ENCODE measurements around the gene TP53RK. TPM values are rescaled to one million over a fixed set of nuclear protein-coding genes. Genes with fewer than 3 reads are reported as not detected.
A peak's percentile ranks its signal among the peaks of the same experiment; 100 is the strongest.

Gene TP53RK
- total and polyA plus RNA-seq, 2 of the 13 experiments (the other 11 are each of a cell fraction or from before 2014, with no cell fraction given), result 12.9 to 25.5 TPM

DNA sequence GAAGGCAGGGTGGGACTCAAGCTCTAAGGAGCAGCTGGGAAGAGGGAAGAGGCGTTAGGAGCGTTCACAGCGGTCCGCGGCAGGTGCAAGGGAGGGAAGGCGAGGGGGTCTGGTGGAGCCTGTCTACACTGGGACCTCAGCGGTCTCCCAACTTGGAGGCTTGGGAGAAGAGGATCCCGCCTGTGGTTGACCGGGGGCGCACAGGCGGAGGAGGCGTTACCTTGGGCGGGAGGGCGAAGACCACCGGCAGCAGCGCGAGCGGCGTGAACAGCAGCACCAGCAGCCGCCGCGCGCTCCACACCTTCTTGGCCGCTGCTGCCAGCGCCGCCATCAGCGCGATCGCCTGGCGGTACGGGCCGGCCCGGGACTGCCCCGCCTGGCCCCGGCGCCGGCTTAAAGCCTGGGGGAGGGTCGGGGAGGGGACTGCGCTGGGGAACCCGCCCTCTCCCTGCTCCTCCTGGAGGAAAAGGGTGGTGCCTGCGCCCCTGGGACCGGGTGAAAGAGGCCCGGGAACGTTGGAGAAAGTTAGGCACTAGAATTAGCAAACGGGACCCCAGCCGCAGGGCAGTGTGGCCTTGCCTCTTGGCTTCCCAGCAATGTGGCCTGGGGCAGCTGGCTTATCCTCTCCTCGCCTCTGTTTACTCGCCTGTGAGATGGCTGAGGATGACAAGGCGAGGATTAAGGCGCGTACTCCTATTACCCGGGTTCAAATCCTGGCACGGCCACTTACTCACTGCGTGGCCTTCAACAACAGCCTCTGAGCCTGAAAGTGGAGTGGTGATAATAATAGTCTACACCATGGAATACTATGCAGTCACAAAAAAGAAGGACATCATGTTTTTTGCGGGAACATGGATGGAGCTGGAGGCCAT is 37.9 kb downstream of the TP53RK start, which contains the start of gene SLC13A3 (continued):
- TF ChIP-seq, protein P1, sequence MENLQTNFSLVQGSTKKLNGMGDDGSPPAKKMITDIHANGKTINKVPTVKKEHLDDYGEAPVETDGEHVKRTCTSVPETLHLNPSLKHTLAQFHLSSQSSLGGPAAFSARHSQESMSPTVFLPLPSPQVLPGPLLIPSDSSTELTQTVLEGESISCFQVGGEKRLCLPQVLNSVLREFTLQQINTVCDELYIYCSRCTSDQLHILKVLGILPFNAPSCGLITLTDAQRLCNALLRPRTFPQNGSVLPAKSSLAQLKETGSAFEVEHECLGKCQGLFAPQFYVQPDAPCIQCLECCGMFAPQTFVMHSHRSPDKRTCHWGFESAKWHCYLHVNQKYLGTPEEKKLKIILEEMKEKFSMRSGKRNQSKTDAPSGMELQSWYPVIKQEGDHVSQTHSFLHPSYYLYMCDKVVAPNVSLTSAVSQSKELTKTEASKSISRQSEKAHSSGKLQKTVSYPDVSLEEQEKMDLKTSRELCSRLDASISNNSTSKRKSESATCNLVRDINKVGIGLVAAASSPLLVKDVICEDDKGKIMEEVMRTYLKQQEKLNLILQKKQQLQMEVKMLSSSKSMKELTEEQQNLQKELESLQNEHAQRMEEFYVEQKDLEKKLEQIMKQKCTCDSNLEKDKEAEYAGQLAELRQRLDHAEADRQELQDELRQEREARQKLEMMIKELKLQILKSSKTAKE (CRISPR knock-in tag; IDR thresholded peaks at IDR 0.05; ENCODE audit: borderline replicate concordance), result no peak; the same call in 1 of the 2 replicates
- TF ChIP-seq ZNF781 (CRISPR knock-in tag; IDR thresholded peaks at IDR 0.05; ENCODE audit: borderline replicate concordance, not compliant biosample characterization), result peak; percentile 65
- TF ChIP-seq ZNF768 (CRISPR knock-in tag; IDR thresholded peaks at IDR 0.05), result peak; percentile 43; the same call in 1 of the 2 replicates
- TF ChIP-seq, protein P2, sequence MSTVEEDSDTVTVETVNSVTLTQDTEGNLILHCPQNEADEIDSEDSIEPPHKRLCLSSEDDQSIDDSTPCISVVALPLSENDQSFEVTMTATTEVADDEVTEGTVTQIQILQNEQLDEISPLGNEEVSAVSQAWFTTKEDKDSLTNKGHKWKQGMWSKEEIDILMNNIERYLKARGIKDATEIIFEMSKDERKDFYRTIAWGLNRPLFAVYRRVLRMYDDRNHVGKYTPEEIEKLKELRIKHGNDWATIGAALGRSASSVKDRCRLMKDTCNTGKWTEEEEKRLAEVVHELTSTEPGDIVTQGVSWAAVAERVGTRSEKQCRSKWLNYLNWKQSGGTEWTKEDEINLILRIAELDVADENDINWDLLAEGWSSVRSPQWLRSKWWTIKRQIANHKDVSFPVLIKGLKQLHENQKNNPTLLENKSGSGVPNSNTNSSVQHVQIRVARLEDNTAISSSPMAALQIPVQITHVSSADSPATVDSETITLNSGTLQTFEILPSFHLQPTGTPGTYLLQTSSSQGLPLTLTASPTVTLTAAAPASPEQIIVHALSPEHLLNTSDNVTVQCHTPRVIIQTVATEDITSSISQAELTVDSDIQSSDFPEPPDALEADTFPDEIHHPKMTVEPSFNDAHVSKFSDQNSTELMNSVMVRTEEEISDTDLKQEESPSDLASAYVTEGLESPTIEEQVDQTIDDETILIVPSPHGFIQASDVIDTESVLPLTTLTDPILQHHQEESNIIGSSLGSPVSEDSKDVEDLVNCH (CRISPR knock-in tag; IDR thresholded peaks at IDR 0.05), result 0 out of 2 replicates have a peak, but pooled peaks have one; percentile 53
- TF ChIP-seq, protein P3, sequence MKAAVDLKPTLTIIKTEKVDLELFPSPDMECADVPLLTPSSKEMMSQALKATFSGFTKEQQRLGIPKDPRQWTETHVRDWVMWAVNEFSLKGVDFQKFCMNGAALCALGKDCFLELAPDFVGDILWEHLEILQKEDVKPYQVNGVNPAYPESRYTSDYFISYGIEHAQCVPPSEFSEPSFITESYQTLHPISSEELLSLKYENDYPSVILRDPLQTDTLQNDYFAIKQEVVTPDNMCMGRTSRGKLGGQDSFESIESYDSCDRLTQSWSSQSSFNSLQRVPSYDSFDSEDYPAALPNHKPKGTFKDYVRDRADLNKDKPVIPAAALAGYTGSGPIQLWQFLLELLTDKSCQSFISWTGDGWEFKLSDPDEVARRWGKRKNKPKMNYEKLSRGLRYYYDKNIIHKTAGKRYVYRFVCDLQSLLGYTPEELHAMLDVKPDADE (CRISPR knock-in tag; IDR thresholded peaks at IDR 0.05), result peak; percentile 89; the same call in 1 of the 2 replicates
- TF ChIP-seq, protein P4, sequence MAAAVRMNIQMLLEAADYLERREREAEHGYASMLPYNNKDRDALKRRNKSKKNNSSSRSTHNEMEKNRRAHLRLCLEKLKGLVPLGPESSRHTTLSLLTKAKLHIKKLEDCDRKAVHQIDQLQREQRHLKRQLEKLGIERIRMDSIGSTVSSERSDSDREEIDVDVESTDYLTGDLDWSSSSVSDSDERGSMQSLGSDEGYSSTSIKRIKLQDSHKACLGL (CRISPR knock-in tag; IDR thresholded peaks at IDR 0.05), result peak; percentile 86
- TF ChIP-seq DMAP1 (CRISPR knock-in tag; IDR thresholded peaks at IDR 0.05), result peak; percentile 77
- TF ChIP-seq ZNF891 (CRISPR knock-in tag; IDR thresholded peaks at IDR 0.05), result peak; percentile 79; the same call in 1 of the 2 replicates
- TF ChIP-seq NCOA1 (CRISPR knock-in tag; IDR thresholded peaks at IDR 0.05), result no peak; the same call in 1 of the 2 replicates
- TF ChIP-seq NFATC3 (CRISPR knock-in tag; IDR thresholded peaks at IDR 0.05), result no peak
- TF ChIP-seq GLI4 (CRISPR knock-in tag; IDR thresholded peaks at IDR 0.05; ENCODE audit: borderline replicate concordance), result 0 out of 2 replicates have a peak, but pooled peaks have one; percentile 19
- TF ChIP-seq, protein P5, sequence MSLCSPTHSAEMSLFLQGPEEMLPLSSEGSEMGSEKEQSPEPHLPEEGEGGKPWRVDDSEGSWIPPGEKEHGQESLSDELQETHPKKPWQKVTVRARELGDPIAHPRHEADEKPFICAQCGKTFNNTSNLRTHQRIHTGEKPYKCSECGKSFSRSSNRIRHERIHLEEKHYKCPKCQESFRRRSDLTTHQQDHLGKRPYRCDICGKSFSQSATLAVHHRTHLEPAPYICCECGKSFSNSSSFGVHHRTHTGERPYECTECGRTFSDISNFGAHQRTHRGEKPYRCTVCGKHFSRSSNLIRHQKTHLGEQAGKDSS (CRISPR knock-in tag; IDR thresholded peaks at IDR 0.05; ENCODE audit: borderline replicate concordance, low read depth), result 0 out of 2 replicates have a peak, but pooled peaks have one; percentile 45
- TF ChIP-seq, protein P6, sequence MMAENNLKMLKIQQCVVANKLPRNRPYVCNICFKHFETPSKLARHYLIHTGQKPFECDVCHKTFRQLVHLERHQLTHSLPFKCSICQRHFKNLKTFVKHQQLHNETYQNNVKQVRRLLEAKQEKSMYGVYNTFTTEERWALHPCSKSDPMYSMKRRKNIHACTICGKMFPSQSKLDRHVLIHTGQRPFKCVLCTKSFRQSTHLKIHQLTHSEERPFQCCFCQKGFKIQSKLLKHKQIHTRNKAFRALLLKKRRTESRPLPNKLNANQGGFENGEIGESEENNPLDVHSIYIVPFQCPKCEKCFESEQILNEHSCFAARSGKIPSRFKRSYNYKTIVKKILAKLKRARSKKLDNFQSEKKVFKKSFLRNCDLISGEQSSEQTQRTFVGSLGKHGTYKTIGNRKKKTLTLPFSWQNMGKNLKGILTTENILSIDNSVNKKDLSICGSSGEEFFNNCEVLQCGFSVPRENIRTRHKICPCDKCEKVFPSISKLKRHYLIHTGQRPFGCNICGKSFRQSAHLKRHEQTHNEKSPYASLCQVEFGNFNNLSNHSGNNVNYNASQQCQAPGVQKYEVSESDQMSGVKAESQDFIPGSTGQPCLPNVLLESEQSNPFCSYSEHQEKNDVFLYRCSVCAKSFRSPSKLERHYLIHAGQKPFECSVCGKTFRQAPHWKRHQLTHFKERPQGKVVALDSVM (CRISPR knock-in tag; IDR thresholded peaks at IDR 0.05), result peak; percentile 98
- TF ChIP-seq ELF3 (CRISPR knock-in tag; IDR thresholded peaks at IDR 0.05), result peak; percentile 29; the same call in 1 of the 2 replicates
- TF ChIP-seq, protein P7, sequence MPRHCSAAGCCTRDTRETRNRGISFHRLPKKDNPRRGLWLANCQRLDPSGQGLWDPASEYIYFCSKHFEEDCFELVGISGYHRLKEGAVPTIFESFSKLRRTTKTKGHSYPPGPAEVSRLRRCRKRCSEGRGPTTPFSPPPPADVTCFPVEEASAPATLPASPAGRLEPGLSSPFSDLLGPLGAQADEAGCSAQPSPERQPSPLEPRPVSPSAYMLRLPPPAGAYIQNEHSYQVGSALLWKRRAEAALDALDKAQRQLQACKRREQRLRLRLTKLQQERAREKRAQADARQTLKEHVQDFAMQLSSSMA (CRISPR knock-in tag; IDR thresholded peaks at IDR 0.05), result peak; percentile 77; the same call in 1 of the 2 replicates
- peak; percentile 54 for TF ChIP-seq SMYD3 (CRISPR knock-in tag; IDR thresholded peaks at IDR 0.05)

Data from HepG2 (cell line).